HEK293 (cell line): ENCODE data around the gene CNTNAP4.

ENCODE experiments used
- CTCF ChIA-PET: fragments of 350-600 bp; formaldehyde crosslinking; extraction: SDS; loops from one replicate; lab custom pipeline; 2021; ENCODE audit warnings: antibody characterized with exemption; lab: Yijun Ruan, JAX
- POLR2A ChIA-PET: fragments of 300-600 bp; formaldehyde crosslinking; extraction: SDS; loops from one replicate; lab custom pipeline; 2020; ENCODE audit warnings: antibody characterized with exemption, inconsistent platforms; lab: Yijun Ruan, JAX
- H3K27ac ChIP-seq: fragments of 200-500 bp; sonication (Bioruptor generic); 2 replicates; pipeline ENCODE4 v1.5.1; 2014; ENCODE audit warnings: low read depth, low read length, control low read depth, inconsistent platforms; ENCODE audit errors: extremely low read depth
- H3K36me3 ChIP-seq, 2 experiments: fragments of 200-500 bp in 1 of 2; sonication (Bioruptor generic) in 1 of 2; 1 replicate in 1 of 2; 2 replicates in 1 of 2; pipeline ENCODE4 v1.5.1; 2014 to 2017; ENCODE audit warnings: inconsistent platforms in 2 of 2, low read length in 2 of 2; ENCODE audit not compliant: control insufficient read depth in 2 of 2, insufficient read depth in 1 of 2
- H3K4me1 ChIP-seq: fragments of 200-500 bp; sonication (Bioruptor generic); 2 replicates; pipeline ENCODE4 v1.5.1; 2014; ENCODE audit warnings: mild to moderate bottlenecking, low read length, inconsistent platforms; ENCODE audit not compliant: control insufficient read depth, insufficient read depth
- H3K4me3 ChIP-seq: 2 replicates; pipeline ENCODE4 v1.5.1; 2011; ENCODE audit warnings: low read depth, mild to moderate bottlenecking, control low read depth, low read length, moderate library complexity
- H3K9me3 ChIP-seq: fragments of 200-500 bp; sonication (Bioruptor generic); 2 replicates; pipeline ENCODE4 v1.5.1; 2014; ENCODE audit warnings: low read depth, low read length, inconsistent platforms; ENCODE audit not compliant: control insufficient read depth, insufficient read depth
- GFI1B ChIP-seq: fragments of 450-650 bp; formaldehyde crosslinking; IDR thresholded peaks from 2 replicates; pipeline ENCODE4 v1.5.1; 2016; ENCODE audit warnings: missing biosample characterization, missing genetic modification characterization
- GLIS1 ChIP-seq: fragments of 450-650 bp; formaldehyde crosslinking; IDR thresholded peaks from 2 replicates; pipeline ENCODE4 v1.5.1; 2016; ENCODE audit warnings: missing biosample characterization, missing genetic modification characterization
- ZFP41 ChIP-seq: fragments of 450-650 bp; formaldehyde crosslinking; IDR thresholded peaks from 2 replicates; pipeline ENCODE4 v1.5.1; 2016; ENCODE audit warnings: missing biosample characterization, missing genetic modification characterization, borderline replicate concordance
- ZNF140 ChIP-seq: fragments of 450-650 bp; formaldehyde crosslinking; IDR thresholded peaks from 2 replicates; pipeline ENCODE4 v1.5.1; 2016; ENCODE audit warnings: missing biosample characterization, missing genetic modification characterization
- ZNF175 ChIP-seq: fragments of 450-650 bp; formaldehyde crosslinking; IDR thresholded peaks from 2 replicates; pipeline ENCODE4 v1.5.1; 2016; ENCODE audit warnings: missing biosample characterization, missing genetic modification characterization
- ZNF184 ChIP-seq: fragments of 450-650 bp; IDR thresholded peaks from 2 replicates; pipeline ENCODE4 v1.5.1; 2018; ENCODE audit warnings: missing biosample characterization, mild to moderate bottlenecking, missing genetic modification characterization
- ZNF202 ChIP-seq: fragments of 450-650 bp; formaldehyde crosslinking; IDR thresholded peaks from 2 replicates; pipeline ENCODE4 v1.5.1; 2016; ENCODE audit warnings: missing biosample characterization, missing genetic modification characterization, borderline replicate concordance
- ZNF223 ChIP-seq: fragments of 450-650 bp; formaldehyde crosslinking; IDR thresholded peaks from 2 replicates; pipeline ENCODE4 v1.5.1; 2016; ENCODE audit warnings: missing biosample characterization, missing genetic modification characterization
- ZNF302 ChIP-seq: fragments of 450-650 bp; formaldehyde crosslinking; IDR thresholded peaks from 2 replicates; pipeline ENCODE4 v1.5.1; 2016; ENCODE audit warnings: missing biosample characterization, missing genetic modification characterization, low read depth
- ZNF311 ChIP-seq: fragments of 450-650 bp; formaldehyde crosslinking; IDR thresholded peaks from 2 replicates; pipeline ENCODE4 v1.5.1; 2017; ENCODE audit warnings: missing biosample characterization, missing genetic modification characterization, borderline replicate concordance
- ZNF394 ChIP-seq: fragments of 450-650 bp; formaldehyde crosslinking; IDR thresholded peaks from 2 replicates; pipeline ENCODE4 v1.5.1; 2016; ENCODE audit warnings: missing biosample characterization, missing genetic modification characterization, mild to moderate bottlenecking, moderate library complexity, borderline replicate concordance
- ZNF416 ChIP-seq: fragments of 450-650 bp; formaldehyde crosslinking; IDR thresholded peaks from 2 replicates; pipeline ENCODE4 v1.5.1; 2016; ENCODE audit warnings: missing biosample characterization, missing genetic modification characterization
- ZNF423 ChIP-seq: fragments of 450-650 bp; formaldehyde crosslinking; IDR thresholded peaks from 2 replicates; pipeline ENCODE4 v1.5.1; 2016; ENCODE audit warnings: missing biosample characterization, missing genetic modification characterization
- ZNF426 ChIP-seq: fragments of 450-650 bp; formaldehyde crosslinking; IDR thresholded peaks from 2 replicates; pipeline ENCODE4 v1.5.1; 2017; ENCODE audit warnings: missing biosample characterization, missing genetic modification characterization, mild to moderate bottlenecking, inconsistent platforms, moderate library complexity
- ZNF514 ChIP-seq: fragments of 450-650 bp; formaldehyde crosslinking; IDR thresholded peaks from 2 replicates; pipeline ENCODE4 v1.5.1; 2016; ENCODE audit warnings: missing biosample characterization, missing genetic modification characterization
- ZNF561 ChIP-seq: fragments of 450-650 bp; IDR thresholded peaks from 2 replicates; pipeline ENCODE4 v1.5.1; 2018; ENCODE audit warnings: missing biosample characterization, missing genetic modification characterization, borderline replicate concordance
- ZNF596 ChIP-seq: fragments of 450-650 bp; IDR thresholded peaks from 2 replicates; pipeline ENCODE4 v1.5.0; 2018; ENCODE audit warnings: missing biosample characterization, mild to moderate bottlenecking, missing genetic modification characterization, moderate library complexity
- ZNF791 ChIP-seq: fragments of 450-650 bp; formaldehyde crosslinking; IDR thresholded peaks from 2 replicates; pipeline ENCODE4 v1.5.1; 2016; ENCODE audit warnings: missing biosample characterization, missing genetic modification characterization
- ZNF792 ChIP-seq: fragments of 450-650 bp; formaldehyde crosslinking; IDR thresholded peaks from 2 replicates; pipeline ENCODE4 v1.5.1; 2016; ENCODE audit warnings: missing biosample characterization, missing genetic modification characterization
- ZNF837 ChIP-seq: fragments of 450-650 bp; formaldehyde crosslinking; IDR thresholded peaks from 2 replicates; pipeline ENCODE4 v1.5.1; 2016; ENCODE audit warnings: missing biosample characterization, missing genetic modification characterization
- TF ChIP-seq, protein P1 (sequence below): fragments of 450-650 bp; formaldehyde crosslinking; IDR thresholded peaks from 2 replicates; pipeline ENCODE4 v1.5.1; 2017; ENCODE audit warnings: missing biosample characterization, mild to moderate bottlenecking, missing genetic modification characterization, moderate library complexity
- TF ChIP-seq, protein P2 (sequence below): fragments of 450-650 bp; formaldehyde crosslinking; IDR thresholded peaks from 2 replicates; pipeline ENCODE4; 2016; ENCODE audit warnings: missing biosample characterization, missing genetic modification characterization
- TF ChIP-seq, protein P3 (sequence below): fragments of 450-650 bp; formaldehyde crosslinking; IDR thresholded peaks from 2 replicates; pipeline ENCODE4 v1.5.1; 2016; ENCODE audit warnings: missing biosample characterization, missing genetic modification characterization
- TF ChIP-seq, protein P4 (sequence below): fragments of 450-650 bp; formaldehyde crosslinking; IDR thresholded peaks from 2 replicates; pipeline ENCODE4 v1.5.1; 2016; ENCODE audit warnings: missing biosample characterization, missing genetic modification characterization
- TF ChIP-seq, protein P5 (sequence below): fragments of 450-650 bp; formaldehyde crosslinking; IDR thresholded peaks from 2 replicates; pipeline ENCODE4 v1.5.1; 2016; ENCODE audit warnings: missing biosample characterization, missing genetic modification characterization
- TF ChIP-seq, protein P6 (sequence below): fragments of 450-650 bp; formaldehyde crosslinking; IDR thresholded peaks from 2 replicates; pipeline ENCODE4 v1.5.1; 2016; ENCODE audit warnings: missing biosample characterization, missing genetic modification characterization

The CNTNAP4 gene

DNA sequence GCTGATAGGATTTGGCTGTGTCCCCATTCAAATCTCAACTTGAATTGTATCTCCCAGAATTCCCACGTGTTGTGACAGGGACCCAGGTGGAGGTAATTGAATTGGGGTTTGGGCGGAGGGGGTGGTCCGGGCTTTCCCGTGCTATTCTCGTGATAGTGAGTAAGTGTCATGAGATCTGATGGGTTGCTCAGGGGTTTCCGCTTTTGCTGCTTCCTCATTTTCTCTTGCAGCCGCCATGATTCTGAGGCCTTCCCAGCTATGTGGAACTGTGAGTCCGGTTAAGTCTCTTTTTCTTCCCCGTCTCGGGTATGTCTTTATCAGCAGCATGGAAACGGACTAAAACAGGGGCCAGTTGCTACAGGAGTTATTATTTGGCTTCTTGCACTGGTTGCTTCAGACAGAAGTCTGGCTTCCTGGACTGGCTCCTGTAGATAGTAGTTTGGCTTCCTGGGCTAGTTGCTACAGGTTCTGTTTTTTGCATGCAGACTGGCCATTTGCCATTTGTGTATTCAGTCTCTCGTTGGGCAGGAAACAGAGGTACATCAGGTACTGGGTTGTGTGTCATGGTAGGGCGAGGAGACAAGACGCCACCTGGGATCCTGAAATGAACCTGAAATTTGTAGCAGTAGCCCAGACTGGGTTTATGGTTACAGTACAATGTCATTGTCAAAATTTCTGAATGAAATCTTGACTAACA is 32.6 kb downstream of the CNTNAP4 start:
- no peaks in the 10 kb centered on the region for H3K9me3 ChIP-seq
- no peaks in the 10 kb centered on the region for H3K36me3 ChIP-seq
- H3K4me1 ChIP-seq = no peaks in the 10 kb centered on the region
- TF ChIP-seq ZNF202 (tag by site-specific recombination) (no peak), ZNF311 (tag by site-specific recombination) (no peak), ZNF514 (tag by site-specific recombination) (no peak), ZFP41 (tag by site-specific recombination) (no peak), ZNF791 (tag by site-specific recombination) (no peak), ZNF140 (tag by site-specific recombination) (no peak), ZNF416 (tag by site-specific recombination) (no peak), ZNF423 (tag by site-specific recombination) (no peak)
- TF ChIP-seq, protein P1, sequence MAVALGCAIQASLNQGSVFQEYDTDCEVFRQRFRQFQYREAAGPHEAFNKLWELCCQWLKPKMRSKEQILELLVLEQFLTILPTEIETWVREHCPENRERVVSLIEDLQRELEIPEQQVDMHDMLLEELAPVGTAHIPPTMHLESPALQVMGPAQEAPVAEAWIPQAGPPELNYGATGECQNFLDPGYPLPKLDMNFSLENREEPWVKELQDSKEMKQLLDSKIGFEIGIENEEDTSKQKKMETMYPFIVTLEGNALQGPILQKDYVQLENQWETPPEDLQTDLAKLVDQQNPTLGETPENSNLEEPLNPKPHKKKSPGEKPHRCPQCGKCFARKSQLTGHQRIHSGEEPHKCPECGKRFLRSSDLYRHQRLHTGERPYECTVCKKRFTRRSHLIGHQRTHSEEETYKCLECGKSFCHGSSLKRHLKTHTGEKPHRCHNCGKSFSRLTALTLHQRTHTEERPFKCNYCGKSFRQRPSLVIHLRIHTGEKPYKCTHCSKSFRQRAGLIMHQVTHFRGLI (tag by site-specific recombination) = no peak
- TF ChIP-seq, protein P2, sequence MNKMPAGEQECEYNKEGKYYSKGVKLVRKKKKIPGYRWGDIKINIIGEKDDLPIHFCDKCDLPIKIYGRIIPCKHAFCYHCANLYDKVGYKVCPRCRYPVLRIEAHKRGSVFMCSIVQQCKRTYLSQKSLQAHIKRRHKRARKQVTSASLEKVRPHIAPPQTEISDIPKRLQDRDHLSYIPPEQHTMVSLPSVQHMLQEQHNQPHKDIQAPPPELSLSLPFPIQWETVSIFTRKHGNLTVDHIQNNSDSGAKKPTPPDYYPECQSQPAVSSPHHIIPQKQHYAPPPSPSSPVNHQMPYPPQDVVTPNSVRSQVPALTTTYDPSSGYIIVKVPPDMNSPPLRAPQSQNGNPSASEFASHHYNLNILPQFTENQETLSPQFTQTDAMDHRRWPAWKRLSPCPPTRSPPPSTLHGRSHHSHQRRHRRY (tag by site-specific recombination) = no peak
- TF ChIP-seq, protein P3, sequence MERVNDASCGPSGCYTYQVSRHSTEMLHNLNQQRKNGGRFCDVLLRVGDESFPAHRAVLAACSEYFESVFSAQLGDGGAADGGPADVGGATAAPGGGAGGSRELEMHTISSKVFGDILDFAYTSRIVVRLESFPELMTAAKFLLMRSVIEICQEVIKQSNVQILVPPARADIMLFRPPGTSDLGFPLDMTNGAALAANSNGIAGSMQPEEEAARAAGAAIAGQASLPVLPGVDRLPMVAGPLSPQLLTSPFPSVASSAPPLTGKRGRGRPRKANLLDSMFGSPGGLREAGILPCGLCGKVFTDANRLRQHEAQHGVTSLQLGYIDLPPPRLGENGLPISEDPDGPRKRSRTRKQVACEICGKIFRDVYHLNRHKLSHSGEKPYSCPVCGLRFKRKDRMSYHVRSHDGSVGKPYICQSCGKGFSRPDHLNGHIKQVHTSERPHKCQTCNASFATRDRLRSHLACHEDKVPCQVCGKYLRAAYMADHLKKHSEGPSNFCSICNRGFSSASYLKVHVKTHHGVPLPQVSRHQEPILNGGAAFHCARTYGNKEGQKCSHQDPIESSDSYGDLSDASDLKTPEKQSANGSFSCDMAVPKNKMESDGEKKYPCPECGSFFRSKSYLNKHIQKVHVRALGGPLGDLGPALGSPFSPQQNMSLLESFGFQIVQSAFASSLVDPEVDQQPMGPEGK = no peak
- POLR2A ChIA-PET = no interaction called here
- no peak overlapping the region for H3K27ac ChIP-seq
- CTCF ChIA-PET = no interaction called here
- H3K4me3 ChIP-seq = no peak overlapping the region

DNA sequence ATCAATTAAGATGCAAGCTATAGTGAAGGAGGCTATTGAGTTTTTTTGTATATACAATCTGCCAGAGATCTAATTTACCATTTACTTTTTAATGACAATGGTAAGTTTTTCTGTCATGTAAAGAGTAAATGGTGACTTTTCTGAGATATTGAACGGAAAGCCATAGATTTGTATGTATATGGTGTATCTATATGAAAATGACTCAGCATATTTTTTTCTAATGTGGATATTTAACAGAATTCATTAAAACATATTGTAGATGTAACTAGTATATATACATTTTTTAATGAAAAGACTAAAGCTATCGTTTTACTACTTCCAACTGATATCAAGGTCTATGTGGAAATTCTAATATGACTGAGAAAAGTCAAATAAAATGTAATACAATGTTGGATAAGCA is 34.1 kb downstream of the CNTNAP4 start:
- POLR2A ChIA-PET = no interaction called here
- TF ChIP-seq ZNF394 (tag by site-specific recombination) (no peak), ZNF837 (tag by site-specific recombination) (no peak), ZNF202 (tag by site-specific recombination) (no peak), ZNF302 (tag by site-specific recombination) (no peak), ZNF175 (no peak), ZNF596 (no peak), GLIS1 (tag by site-specific recombination) (no peak), ZNF426 (tag by site-specific recombination) (no peak), ZNF223 (tag by site-specific recombination) (no peak), ZNF792 (tag by site-specific recombination) (no peak), GFI1B (tag by site-specific recombination) (no peak), ZNF561 (tag by site-specific recombination) (no peak), ZNF184 (tag by site-specific recombination) (no peak)
- TF ChIP-seq, protein P4, sequence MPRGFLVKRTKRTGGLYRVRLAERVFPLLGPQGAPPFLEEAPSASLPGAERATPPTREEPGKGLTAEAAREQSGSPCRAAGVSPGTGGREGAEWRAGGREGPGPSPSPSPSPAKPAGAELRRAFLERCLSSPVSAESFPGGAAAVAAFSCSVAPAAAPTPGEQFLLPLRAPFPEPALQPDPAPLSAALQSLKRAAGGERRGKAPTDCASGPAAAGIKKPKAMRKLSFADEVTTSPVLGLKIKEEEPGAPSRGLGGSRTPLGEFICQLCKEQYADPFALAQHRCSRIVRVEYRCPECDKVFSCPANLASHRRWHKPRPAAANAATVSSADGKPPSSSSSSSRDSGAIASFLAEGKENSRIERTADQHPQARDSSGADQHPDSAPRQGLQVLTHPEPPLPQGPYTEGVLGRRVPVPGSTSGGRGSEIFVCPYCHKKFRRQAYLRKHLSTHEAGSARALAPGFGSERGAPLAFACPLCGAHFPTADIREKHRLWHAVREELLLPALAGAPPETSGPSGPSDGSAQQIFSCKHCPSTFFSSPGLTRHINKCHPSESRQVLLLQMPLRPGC (tag by site-specific recombination) = no peak
- TF ChIP-seq, protein P5, sequence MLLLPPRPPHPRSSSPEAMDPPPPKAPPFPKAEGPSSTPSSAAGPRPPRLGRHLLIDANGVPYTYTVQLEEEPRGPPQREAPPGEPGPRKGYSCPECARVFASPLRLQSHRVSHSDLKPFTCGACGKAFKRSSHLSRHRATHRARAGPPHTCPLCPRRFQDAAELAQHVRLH = no peak
- TF ChIP-seq, protein P6, sequence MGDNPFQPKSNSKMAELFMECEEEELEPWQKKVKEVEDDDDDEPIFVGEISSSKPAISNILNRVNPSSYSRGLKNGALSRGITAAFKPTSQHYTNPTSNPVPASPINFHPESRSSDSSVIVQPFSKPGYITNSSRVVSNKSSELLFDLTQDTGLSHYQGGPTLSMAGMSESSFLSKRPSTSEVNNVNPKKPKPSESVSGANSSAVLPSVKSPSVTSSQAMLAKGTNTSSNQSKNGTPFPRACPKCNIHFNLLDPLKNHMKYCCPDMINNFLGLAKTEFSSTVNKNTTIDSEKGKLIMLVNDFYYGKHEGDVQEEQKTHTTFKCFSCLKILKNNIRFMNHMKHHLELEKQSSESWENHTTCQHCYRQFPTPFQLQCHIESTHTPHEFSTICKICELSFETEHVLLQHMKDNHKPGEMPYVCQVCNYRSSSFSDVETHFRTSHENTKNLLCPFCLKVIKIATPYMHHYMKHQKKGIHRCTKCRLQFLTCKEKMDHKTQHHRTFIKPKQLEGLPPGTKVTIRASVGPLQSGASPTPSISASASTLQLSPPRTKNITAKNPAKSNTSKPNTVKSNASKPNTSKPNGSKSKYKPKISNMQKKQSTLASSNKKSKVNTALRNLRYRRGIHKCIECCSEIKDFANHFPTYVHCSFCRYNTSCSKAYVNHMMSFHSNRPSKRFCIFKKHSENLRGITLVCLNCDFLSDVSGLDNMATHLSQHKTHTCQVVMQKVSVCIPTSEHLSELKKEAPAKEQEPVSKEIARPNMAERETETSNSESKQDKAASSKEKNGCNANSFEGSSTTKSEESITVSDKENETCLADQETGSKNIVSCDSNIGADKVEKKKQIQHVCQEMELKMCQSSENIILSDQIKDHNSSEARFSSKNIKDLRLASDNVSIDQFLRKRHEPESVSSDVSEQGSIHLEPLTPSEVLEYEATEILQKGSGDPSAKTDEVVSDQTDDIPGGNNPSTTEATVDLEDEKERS (tag by site-specific recombination) = no peak

More for the DNA sequence above, 34.1 kb downstream of the CNTNAP4 start:
- no peaks in the 10 kb centered on the region for H3K9me3 ChIP-seq
- H3K4me1 ChIP-seq = no peaks in the 10 kb centered on the region
- no peak overlapping the region for H3K4me3 ChIP-seq
- H3K36me3 ChIP-seq = no peaks in the 10 kb centered on the region
- H3K27ac ChIP-seq = no peak overlapping the region
- CTCF ChIA-PET = interaction anchor here (0.6 kb wide), 1 partner anchor 75 kb away, joined by 3 read pairs; no protein-coding TSS in a partner anchor
